ENCODE measurements around the gene TPR.

TPR gene

DNA sequence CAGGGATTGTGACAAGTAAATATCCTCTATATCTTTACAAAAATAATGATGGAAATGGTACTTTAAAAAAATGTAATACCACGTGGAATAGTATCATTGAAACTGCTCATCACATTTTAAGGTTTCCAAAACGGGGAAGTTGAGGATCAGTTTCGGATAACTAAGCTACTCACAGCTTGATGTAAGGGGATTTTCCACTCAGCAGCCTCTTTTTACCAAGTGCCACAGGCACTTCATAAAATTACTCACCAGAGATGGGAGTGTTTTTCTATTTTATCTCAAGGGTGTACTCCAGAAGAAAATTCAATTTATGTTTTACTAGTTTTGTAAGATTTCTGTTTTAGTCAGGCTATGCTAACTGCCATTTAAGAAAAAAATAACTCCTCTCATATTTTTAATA lies 91.7 kb downstream of the TPR start:
- no peak for DNase-seq

DNA sequence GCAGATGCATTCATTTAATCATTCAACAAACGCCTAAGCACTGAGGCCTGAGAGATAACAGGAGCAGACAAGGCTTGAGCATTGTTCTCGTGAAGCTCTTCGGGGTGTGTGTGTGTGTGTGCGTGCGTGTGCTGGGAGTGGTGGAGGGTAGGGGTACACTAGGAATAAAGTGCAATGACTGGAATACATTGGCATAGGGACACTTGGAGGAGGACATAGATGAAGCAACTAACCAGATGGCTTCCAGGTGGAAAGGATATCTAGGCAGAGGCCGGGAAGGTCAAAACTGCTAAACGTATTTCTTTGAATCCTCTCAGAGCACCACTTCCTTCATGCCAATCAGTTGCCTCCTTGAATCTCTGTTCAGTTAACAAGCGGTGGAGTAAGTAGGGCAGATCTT lies 92.6 kb downstream of the TPR start:
- no peak for DNase-seq

DNA sequence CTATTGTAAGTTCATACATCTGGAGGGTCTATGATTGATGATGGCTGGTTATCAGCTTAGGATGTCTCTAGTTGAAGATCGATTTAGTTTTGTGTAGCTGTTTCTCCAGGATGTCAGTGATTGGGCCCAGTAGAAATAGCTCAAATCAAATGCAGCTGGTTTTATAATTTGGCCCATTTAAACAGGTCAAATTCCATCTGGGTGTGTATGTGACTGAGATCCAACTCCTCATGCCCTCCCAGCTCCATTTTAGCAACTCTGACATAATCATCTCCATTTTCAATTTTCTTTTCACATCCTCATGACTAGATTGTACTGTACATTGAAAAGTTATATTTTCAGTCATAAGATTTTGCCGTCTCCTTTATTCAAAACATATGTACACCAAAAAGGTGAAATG lies 99.2 kb downstream of the TPR start:
- DNase-seq, result no peak

DNA sequence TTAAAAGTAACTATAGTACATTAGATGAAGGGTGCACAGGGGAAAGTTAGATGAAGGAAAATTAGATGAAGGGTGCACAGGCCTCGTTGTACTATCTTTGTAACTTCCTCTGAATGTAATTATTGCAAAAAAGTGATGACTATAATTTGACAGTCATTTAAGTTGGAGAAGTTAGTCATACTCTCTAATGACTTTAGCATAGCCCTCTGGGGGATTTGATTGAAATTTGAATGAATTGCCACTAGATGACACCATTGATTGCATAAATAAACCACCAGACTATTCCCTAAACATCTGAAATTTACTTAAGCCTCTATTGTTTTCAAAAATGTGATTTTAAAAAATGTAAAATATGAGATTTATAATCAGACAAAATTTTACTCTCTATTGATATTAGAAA lies 102.6 kb downstream of the TPR start:
- DNase-seq, result peak; percentile 37

- DNase-seq, result no peak
Observed at GRCh38 chr1:186271032-186271431, 104.0 kb downstream of the TPR start.
